ENCODE measurements around the gene INKA1.

DNA sequence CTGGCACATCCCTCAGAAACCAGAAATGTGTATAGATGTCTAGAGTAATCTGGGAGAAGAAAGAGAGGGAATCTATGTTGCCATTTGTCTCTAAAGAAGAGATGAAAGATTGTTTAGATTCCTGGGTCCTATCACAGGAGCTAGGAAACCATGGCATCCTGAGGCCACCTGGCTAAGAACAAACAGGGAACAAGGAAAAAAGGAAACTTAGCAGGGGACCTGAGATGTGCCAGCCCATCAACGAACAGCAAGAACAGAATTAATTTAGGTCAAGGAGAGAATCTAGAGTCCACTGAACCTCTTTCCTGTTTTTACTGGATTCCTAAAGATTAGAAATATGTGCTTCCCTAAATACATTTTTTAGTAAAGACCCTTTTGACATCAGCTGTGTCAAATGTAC is 47.0 kb upstream of the INKA1 start:
- TF ChIP-seq, protein P1, sequence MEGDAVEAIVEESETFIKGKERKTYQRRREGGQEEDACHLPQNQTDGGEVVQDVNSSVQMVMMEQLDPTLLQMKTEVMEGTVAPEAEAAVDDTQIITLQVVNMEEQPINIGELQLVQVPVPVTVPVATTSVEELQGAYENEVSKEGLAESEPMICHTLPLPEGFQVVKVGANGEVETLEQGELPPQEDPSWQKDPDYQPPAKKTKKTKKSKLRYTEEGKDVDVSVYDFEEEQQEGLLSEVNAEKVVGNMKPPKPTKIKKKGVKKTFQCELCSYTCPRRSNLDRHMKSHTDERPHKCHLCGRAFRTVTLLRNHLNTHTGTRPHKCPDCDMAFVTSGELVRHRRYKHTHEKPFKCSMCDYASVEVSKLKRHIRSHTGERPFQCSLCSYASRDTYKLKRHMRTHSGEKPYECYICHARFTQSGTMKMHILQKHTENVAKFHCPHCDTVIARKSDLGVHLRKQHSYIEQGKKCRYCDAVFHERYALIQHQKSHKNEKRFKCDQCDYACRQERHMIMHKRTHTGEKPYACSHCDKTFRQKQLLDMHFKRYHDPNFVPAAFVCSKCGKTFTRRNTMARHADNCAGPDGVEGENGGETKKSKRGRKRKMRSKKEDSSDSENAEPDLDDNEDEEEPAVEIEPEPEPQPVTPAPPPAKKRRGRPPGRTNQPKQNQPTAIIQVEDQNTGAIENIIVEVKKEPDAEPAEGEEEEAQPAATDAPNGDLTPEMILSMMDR (IDR thresholded peaks at IDR 0.05), result no peak
- no peak for TF ChIP-seq POLR2A (IDR thresholded peaks at IDR 0.05)
